Astrocyte (in vitro differentiated cells and primary cell): ENCODE results near the gene CCT8. TPM values are rescaled to one million over a fixed set of nuclear protein-coding genes. Genes with fewer than 3 reads are reported as not detected.

Source experiments
- DNase-seq: peaks from one replicate; pipeline ENCODE4 v3.0.0-alpha.2; 2010; ENCODE audit warnings: low read depth
- FAIRE-seq: peaks from 2 replicates; lab custom pipeline; 2011; peaks lifted over from hg19 to GRCh38; lab: Jason Lieb, UNC
- H2AFZ ChIP-seq: 2 replicates; pipeline ENCODE4 v1.6.0; 2012; ENCODE audit warnings: low read depth, low read length, inconsistent platforms
- H3K27ac ChIP-seq: 2 replicates; pipeline ENCODE4 v1.5.1; 2011; ENCODE audit warnings: low read depth, low read length, inconsistent platforms
- H3K27me3 ChIP-seq: 2 replicates; pipeline ENCODE4 v1.6.0; 2011; ENCODE audit warnings: low read length, inconsistent platforms; ENCODE audit not compliant: insufficient read depth
- H3K36me3 ChIP-seq: 2 replicates; pipeline ENCODE4 v1.5.1; 2011; ENCODE audit warnings: low read length, inconsistent platforms; ENCODE audit not compliant: insufficient read depth
- H3K4me1 ChIP-seq: 2 replicates; pipeline ENCODE4 v1.5.1; 2011; ENCODE audit warnings: low read length, inconsistent platforms; ENCODE audit not compliant: insufficient read depth
- H3K4me2 ChIP-seq: 2 replicates; pipeline ENCODE4 v1.6.0; 2012; ENCODE audit warnings: low read length, inconsistent platforms
- H3K4me3 ChIP-seq: 2 replicates; pipeline ENCODE4 v1.5.1; 2011; ENCODE audit warnings: low read depth, mild to moderate bottlenecking, low read length, inconsistent platforms; ENCODE audit not compliant: insufficient read depth
- H3K79me2 ChIP-seq: 2 replicates; pipeline ENCODE4 v1.6.0; 2012; ENCODE audit warnings: mild to moderate bottlenecking, low read length, inconsistent platforms; ENCODE audit not compliant: insufficient read depth
- H3K9ac ChIP-seq: 2 replicates; pipeline ENCODE4 v1.6.0; 2012; ENCODE audit warnings: mild to moderate bottlenecking, low read length, inconsistent platforms
- H3K9me3 ChIP-seq: 2 replicates; pipeline ENCODE4 v1.5.1; 2012; ENCODE audit warnings: low read depth, mild to moderate bottlenecking, low read length, inconsistent platforms; ENCODE audit not compliant: insufficient read depth
- H4K20me1 ChIP-seq: 2 replicates; pipeline ENCODE4 v1.6.0; 2012; ENCODE audit warnings: low read length, inconsistent platforms; ENCODE audit not compliant: insufficient read depth
- H3K27ac Mint-ChIP-seq: one replicate; pipeline ENCODE4 v1.8.0; 2021; ENCODE audit warnings: mild to moderate bottlenecking, mixed read lengths; ENCODE audit not compliant: unreplicated experiment
- H3K27me3 Mint-ChIP-seq: one replicate; pipeline ENCODE4 v1.8.0; 2021; ENCODE audit warnings: low read depth, mixed read lengths; ENCODE audit not compliant: unreplicated experiment
- H3K36me3 Mint-ChIP-seq: one replicate; pipeline ENCODE4 v1.8.0; 2021; ENCODE audit warnings: low read depth, mixed read lengths; ENCODE audit not compliant: unreplicated experiment
- H3K4me1 Mint-ChIP-seq: one replicate; pipeline ENCODE4 v1.8.0; 2021; ENCODE audit warnings: low read depth, mixed read lengths; ENCODE audit not compliant: unreplicated experiment
- H3K4me3 Mint-ChIP-seq: one replicate; pipeline ENCODE4 v1.8.0; 2021; ENCODE audit warnings: mild to moderate bottlenecking, moderate library complexity, mixed read lengths; ENCODE audit not compliant: unreplicated experiment
- H3K9me3 Mint-ChIP-seq: one replicate; pipeline ENCODE4 v1.8.0; 2021; ENCODE audit warnings: mild to moderate bottlenecking, mixed read lengths; ENCODE audit not compliant: unreplicated experiment
- EZH2 ChIP-seq: IDR thresholded peaks from 2 replicates; pipeline ENCODE4 v1.6.1; 2012; ENCODE audit warnings: mild to moderate bottlenecking, low read length, inconsistent platforms; ENCODE audit not compliant: insufficient read depth
- total RNA-seq: library from RNA; stranded (reverse); gene quantifications from 2 replicates; pipeline ENCODE4 v1.2.1, GENCODE V29; 2021
- TF ChIP-seq, protein P1 (sequence below): IDR thresholded peaks from 2 replicates; pipeline ENCODE4 v1.5.1; 2011; ENCODE audit warnings: low read depth, mild to moderate bottlenecking, inconsistent platforms, low read length, moderate library complexity; ENCODE audit not compliant: insufficient read depth

CCT8 gene
- total RNA-seq, 1 donor from 2014 or later: 198 TPM

GRCh38 chr21:29024474-29025327 lies 48.7 kb downstream of the CCT8 start, which contains the start of gene USP16:
Gene USP16 (plus strand): TSS chr21:29024668. CDS start chr21:29027914, 3,246 bp downstream.
- FAIRE-seq: no peak
- no peaks in the 10 kb centered on the region for H4K20me1 ChIP-seq
- H3K9ac ChIP-seq: peak within 1 kb of the TSS; percentile 97

GRCh38 chr21:29022166-29022565 lies 51.3 kb downstream of the CCT8 start:
- TF ChIP-seq, protein P1, sequence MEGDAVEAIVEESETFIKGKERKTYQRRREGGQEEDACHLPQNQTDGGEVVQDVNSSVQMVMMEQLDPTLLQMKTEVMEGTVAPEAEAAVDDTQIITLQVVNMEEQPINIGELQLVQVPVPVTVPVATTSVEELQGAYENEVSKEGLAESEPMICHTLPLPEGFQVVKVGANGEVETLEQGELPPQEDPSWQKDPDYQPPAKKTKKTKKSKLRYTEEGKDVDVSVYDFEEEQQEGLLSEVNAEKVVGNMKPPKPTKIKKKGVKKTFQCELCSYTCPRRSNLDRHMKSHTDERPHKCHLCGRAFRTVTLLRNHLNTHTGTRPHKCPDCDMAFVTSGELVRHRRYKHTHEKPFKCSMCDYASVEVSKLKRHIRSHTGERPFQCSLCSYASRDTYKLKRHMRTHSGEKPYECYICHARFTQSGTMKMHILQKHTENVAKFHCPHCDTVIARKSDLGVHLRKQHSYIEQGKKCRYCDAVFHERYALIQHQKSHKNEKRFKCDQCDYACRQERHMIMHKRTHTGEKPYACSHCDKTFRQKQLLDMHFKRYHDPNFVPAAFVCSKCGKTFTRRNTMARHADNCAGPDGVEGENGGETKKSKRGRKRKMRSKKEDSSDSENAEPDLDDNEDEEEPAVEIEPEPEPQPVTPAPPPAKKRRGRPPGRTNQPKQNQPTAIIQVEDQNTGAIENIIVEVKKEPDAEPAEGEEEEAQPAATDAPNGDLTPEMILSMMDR: no peak
- no peak for TF ChIP-seq EZH2
- H3K4me1 Mint-ChIP-seq: peaks cover 9% of the 10 kb centered on the region

More at GRCh38 chr21:29024474-29025327, 48.7 kb downstream of the CCT8 start, which contains the start of gene USP16:
- no peak for TF ChIP-seq EZH2
- TF ChIP-seq, protein P1: no peak
- peaks cover 43% of the 10 kb centered on the region for H3K79me2 ChIP-seq
- H3K4me3 ChIP-seq: peak within 1 kb of the TSS; percentile 91
- peaks cover 2% of the 10 kb centered on the region for H3K9me3 Mint-ChIP-seq
- H3K27me3 Mint-ChIP-seq: no peaks in the 10 kb centered on the region
- DNase-seq: peak; percentile 100
- H3K4me2 ChIP-seq: peak within 1 kb of the TSS; percentile 89
- H3K27ac ChIP-seq: peak within 1 kb of the TSS; percentile 100
- H2AFZ ChIP-seq: peak within 1 kb of the TSS; percentile 97
- no peaks in the 10 kb centered on the region for H3K36me3 Mint-ChIP-seq
- H3K4me1 ChIP-seq: peaks cover 6% of the 10 kb centered on the region
- H3K27ac Mint-ChIP-seq: peak within 1 kb of the TSS; percentile 100
- H3K4me1 Mint-ChIP-seq: peaks cover 9% of the 10 kb centered on the region
- H3K36me3 ChIP-seq: no peaks in the 10 kb centered on the region
- no peaks in the 10 kb centered on the region for H3K9me3 ChIP-seq
- no peaks in the 10 kb centered on the region for H3K27me3 ChIP-seq
- H3K4me3 Mint-ChIP-seq: peak within 1 kb of the TSS; percentile 96

GRCh38 chr21:29018540-29018939 lies 54.9 kb downstream of the CCT8 start:
- H3K9ac ChIP-seq: peak overlapping the region; percentile 89
- peak; percentile 16 for DNase-seq
- no peak for TF ChIP-seq EZH2
- TF ChIP-seq, protein P1: no peak
- peaks cover 26% of the 10 kb centered on the region for H3K79me2 ChIP-seq
- peak overlapping the region; percentile 99 for H2AFZ ChIP-seq
- H4K20me1 ChIP-seq: no peaks in the 10 kb centered on the region
- peak overlapping the region; percentile 75 for H3K27ac ChIP-seq
- no peaks in the 10 kb centered on the region for H3K27me3 ChIP-seq
- Mint-ChIP-seq H3K4me3 (peak overlapping the region; percentile 83), H3K27me3 (no peaks in the 10 kb centered on the region), H3K4me1 (peaks cover 2% of the 10 kb centered on the region), H3K9me3 (no peaks in the 10 kb centered on the region), H3K27ac (no peak overlapping the region), H3K36me3 (no peaks in the 10 kb centered on the region)
- no peaks in the 10 kb centered on the region for H3K36me3 ChIP-seq
- peak overlapping the region; percentile 92 for H3K4me2 ChIP-seq
- FAIRE-seq: no peak
- no peaks in the 10 kb centered on the region for H3K9me3 ChIP-seq
- peaks cover 8% of the 10 kb centered on the region for H3K4me1 ChIP-seq
- peak overlapping the region; percentile 96 for H3K4me3 ChIP-seq

More at GRCh38 chr21:29022166-29022565, 51.3 kb downstream of the CCT8 start:
- no peak overlapping the region for H2AFZ ChIP-seq
- H3K9me3 ChIP-seq: no peaks in the 10 kb centered on the region
- no peak overlapping the region for H3K4me2 ChIP-seq
- Mint-ChIP-seq H3K36me3 (no peaks in the 10 kb centered on the region), H3K9me3 (peaks cover 2% of the 10 kb centered on the region), H3K27me3 (no peaks in the 10 kb centered on the region), H3K27ac (peak overlapping the region; percentile 66), H3K4me3 (no peak overlapping the region)
- no peaks in the 10 kb centered on the region for H3K27me3 ChIP-seq
- no peak for FAIRE-seq
- H3K27ac ChIP-seq: no peak overlapping the region
- DNase-seq: no peak
- peaks cover 14% of the 10 kb centered on the region for H3K4me1 ChIP-seq
- H3K9ac ChIP-seq: no peak overlapping the region
- no peaks in the 10 kb centered on the region for H4K20me1 ChIP-seq
- peaks cover 41% of the 10 kb centered on the region for H3K79me2 ChIP-seq
- H3K36me3 ChIP-seq: no peaks in the 10 kb centered on the region
- H3K4me3 ChIP-seq: no peak overlapping the region
